ENCODE results near the gene NAT9.

The NAT9 gene

GRCh38 chr17:74815067-74815466 is 38.9 kb upstream of the NAT9 start:
- no peak for FAIRE-seq
- DNase-seq (ENCODE audit: insufficient read length): no peak
- TF ChIP-seq TAF1 (IDR thresholded peaks at IDR 0.05; ENCODE audit: borderline replicate concordance, low read depth, low read length) (no peak), POLR2AphosphoS5 (IDR thresholded peaks at IDR 0.05; ENCODE audit: low read depth, low read length) (no peak), POLR2A (IDR thresholded peaks at IDR 0.05; ENCODE audit: low read depth, low read length) (no peak)

DNA sequence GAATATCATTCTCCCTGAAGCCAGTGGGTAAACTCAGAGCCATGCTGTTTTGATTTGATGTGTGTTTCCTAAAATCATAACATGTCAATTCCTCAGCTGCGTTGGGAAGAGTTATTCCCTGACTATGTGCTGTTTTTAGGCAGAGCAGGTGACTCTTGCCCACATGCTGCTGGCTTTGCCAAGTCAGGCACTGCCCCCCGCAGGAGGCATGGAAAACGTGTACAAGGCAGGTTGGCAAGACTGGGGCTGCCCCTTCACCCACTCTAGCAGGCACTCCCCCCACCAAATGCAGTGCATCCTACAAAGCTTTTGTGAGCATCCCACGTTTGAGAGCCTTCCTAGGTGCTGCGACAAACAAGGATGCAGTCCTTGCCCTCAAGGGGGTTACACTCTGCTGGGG is 38.3 kb upstream of the NAT9 start:
- no peak for DNase-seq (ENCODE audit: insufficient read length)
- no peak for TF ChIP-seq POLR2AphosphoS5 (IDR thresholded peaks at IDR 0.05; ENCODE audit: low read depth, low read length)
- TF ChIP-seq TAF1 (IDR thresholded peaks at IDR 0.05; ENCODE audit: borderline replicate concordance, low read depth, low read length): no peak
- no peak for TF ChIP-seq POLR2A (IDR thresholded peaks at IDR 0.05; ENCODE audit: low read depth, low read length)
- FAIRE-seq: no peak

GRCh38 chr17:74812109-74813009 is 36.2 kb upstream of the NAT9 start:
- no peak for DNase-seq (ENCODE audit: insufficient read length)
- no peak for FAIRE-seq

GRCh38 chr17:74810699-74811485 is 34.7 kb upstream of the NAT9 start:
- FAIRE-seq (no peak), DNase-seq (ENCODE audit: insufficient read length) (no peak)
- no peak for TF ChIP-seq POLR2A (IDR thresholded peaks at IDR 0.05; ENCODE audit: low read depth, low read length)
- TF ChIP-seq TAF1 (IDR thresholded peaks at IDR 0.05; ENCODE audit: borderline replicate concordance, low read depth, low read length): no peak

More at GRCh38 chr17:74812109-74813009, 36.2 kb upstream of the NAT9 start:
- no peak for TF ChIP-seq TAF1 (IDR thresholded peaks at IDR 0.05; ENCODE audit: borderline replicate concordance, low read depth, low read length)
- TF ChIP-seq POLR2A (IDR thresholded peaks at IDR 0.05; ENCODE audit: low read depth, low read length): no peak
- TF ChIP-seq POLR2AphosphoS5 (IDR thresholded peaks at IDR 0.05; ENCODE audit: low read depth, low read length): no peak

- TF ChIP-seq POLR2AphosphoS5 (IDR thresholded peaks at IDR 0.05; ENCODE audit: low read depth, low read length) (no peak), POLR2A (IDR thresholded peaks at IDR 0.05; ENCODE audit: low read depth, low read length) (no peak), TAF1 (IDR thresholded peaks at IDR 0.05; ENCODE audit: borderline replicate concordance, low read depth, low read length) (no peak)
- no peak for FAIRE-seq
- no peak for DNase-seq (ENCODE audit: insufficient read length)
Measured at GRCh38 chr17:74808714-74809430, 32.7 kb upstream of the NAT9 start.

GRCh38 chr17:74807925-74808324 is 31.8 kb upstream of the NAT9 start:
- DNase-seq (ENCODE audit: insufficient read length) (no peak), FAIRE-seq (no peak)
- TF ChIP-seq TAF1 (IDR thresholded peaks at IDR 0.05; ENCODE audit: borderline replicate concordance, low read depth, low read length) (no peak), POLR2A (IDR thresholded peaks at IDR 0.05; ENCODE audit: low read depth, low read length) (no peak), POLR2AphosphoS5 (IDR thresholded peaks at IDR 0.05; ENCODE audit: low read depth, low read length) (no peak)

- TF ChIP-seq TAF1 (IDR thresholded peaks at IDR 0.05; ENCODE audit: borderline replicate concordance, low read depth, low read length) (no peak), POLR2A (IDR thresholded peaks at IDR 0.05; ENCODE audit: low read depth, low read length) (no peak), POLR2AphosphoS5 (IDR thresholded peaks at IDR 0.05; ENCODE audit: low read depth, low read length) (no peak)
- DNase-seq (ENCODE audit: insufficient read length): no peak
- FAIRE-seq: no peak
Measured at GRCh38 chr17:74807441-74807840, 31.3 kb upstream of the NAT9 start.

DNA sequence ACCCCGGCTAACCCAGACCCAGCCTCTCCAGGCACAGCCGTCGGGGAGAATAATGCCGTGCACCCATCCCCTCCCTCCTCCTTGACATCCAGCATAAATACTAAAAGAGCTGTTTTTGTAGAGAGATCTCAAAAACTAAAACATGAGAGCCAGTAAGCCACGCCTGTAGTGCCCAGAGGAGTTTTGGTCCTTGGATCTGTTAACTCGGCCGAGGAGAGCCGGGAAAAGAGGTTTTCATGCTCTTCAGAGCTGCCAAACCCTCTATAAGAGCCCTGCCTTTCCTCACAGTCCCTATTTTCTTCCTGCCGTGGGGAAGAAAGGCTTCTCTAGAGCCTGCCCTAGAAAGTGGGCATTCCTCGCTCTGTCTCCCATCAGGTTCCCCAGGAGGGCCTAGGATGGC is 30.2 kb upstream of the NAT9 start:
- no peak for FAIRE-seq
- TF ChIP-seq POLR2A (IDR thresholded peaks at IDR 0.05; ENCODE audit: low read depth, low read length): no peak
- no peak for TF ChIP-seq POLR2AphosphoS5 (IDR thresholded peaks at IDR 0.05; ENCODE audit: low read depth, low read length)
- TF ChIP-seq TAF1 (IDR thresholded peaks at IDR 0.05; ENCODE audit: borderline replicate concordance, low read depth, low read length): no peak
- no peak for DNase-seq (ENCODE audit: insufficient read length)

DNA sequence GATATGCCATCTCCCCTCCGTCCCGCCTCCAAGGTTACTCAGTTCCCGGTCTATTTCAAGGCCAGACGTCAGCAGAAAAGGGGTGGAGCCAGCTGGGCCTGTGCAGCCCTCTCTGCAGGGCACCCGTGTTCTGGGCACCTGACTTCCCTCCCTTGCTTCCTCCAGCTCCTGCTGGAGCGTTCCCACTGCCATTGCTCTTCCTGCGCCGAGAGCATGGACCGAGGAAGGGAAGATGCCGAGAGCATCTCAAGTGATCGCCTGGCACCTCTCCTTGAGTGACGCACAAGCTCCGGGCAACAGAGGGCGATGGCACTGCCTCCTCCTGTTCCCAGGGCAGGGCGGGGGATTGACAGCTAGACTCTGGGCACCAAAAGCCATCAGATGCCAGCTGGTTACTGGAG is 29.4 kb upstream of the NAT9 start:
- FAIRE-seq: no peak
- TF ChIP-seq POLR2AphosphoS5 (IDR thresholded peaks at IDR 0.05; ENCODE audit: low read depth, low read length) (no peak), TAF1 (IDR thresholded peaks at IDR 0.05; ENCODE audit: borderline replicate concordance, low read depth, low read length) (no peak)
- DNase-seq (ENCODE audit: insufficient read length): no peak

- no peak for FAIRE-seq
- no peak for TF ChIP-seq TAF1 (IDR thresholded peaks at IDR 0.05; ENCODE audit: borderline replicate concordance, low read depth, low read length)
- no peak for TF ChIP-seq POLR2AphosphoS5 (IDR thresholded peaks at IDR 0.05; ENCODE audit: low read depth, low read length)
- TF ChIP-seq POLR2A (IDR thresholded peaks at IDR 0.05; ENCODE audit: low read depth, low read length): no peak
- no peak for DNase-seq (ENCODE audit: insufficient read length)
Measured at GRCh38 chr17:74804683-74805082, 28.5 kb upstream of the NAT9 start.

GRCh38 chr17:74803971-74804370 is 27.8 kb upstream of the NAT9 start:
- FAIRE-seq (no peak), DNase-seq (ENCODE audit: insufficient read length) (no peak)
- TF ChIP-seq POLR2A (IDR thresholded peaks at IDR 0.05; ENCODE audit: low read depth, low read length) (no peak), POLR2AphosphoS5 (IDR thresholded peaks at IDR 0.05; ENCODE audit: low read depth, low read length) (no peak), TAF1 (IDR thresholded peaks at IDR 0.05; ENCODE audit: borderline replicate concordance, low read depth, low read length) (no peak)
